Superior temporal gyrus (tissue), 1 donor: ENCODE results near the gene MKNK2.
"Not testable (repeated sequence)": the region's sequence is repeated elsewhere in the genome, so short reads cannot be mapped to it uniquely, and the experiment has no call there.

ENCODE experiments used
- DNase-seq: peaks from one replicate; pipeline ENCODE4 v3.0.0-alpha.2; 2016; ENCODE audit errors: extremely low spot score

MKNK2 gene

DNA sequence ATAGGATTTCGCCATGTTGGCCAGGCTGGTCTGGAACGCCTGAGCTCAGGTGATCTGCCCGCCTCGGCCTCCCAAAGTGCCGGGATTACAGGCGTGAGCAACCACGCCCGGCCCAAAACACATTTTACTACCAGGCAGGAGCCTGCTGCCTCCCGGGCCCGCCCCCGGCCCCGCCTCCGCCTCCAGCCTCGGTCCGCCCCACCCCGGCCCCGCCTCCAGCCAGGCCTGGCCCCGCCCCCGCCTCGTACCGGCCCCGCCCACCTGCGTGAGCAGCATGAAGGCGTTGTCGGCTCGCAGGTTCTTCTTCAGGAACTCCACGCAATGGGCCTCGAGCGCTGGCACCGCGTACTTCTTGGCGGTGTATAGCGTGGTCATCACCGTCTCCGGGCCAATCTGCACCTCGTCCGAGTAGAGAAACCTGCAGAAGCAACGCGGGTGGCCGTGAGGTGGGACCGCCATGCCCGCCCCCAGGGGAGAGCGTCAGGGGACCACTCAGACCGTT is 58.2 kb downstream of the MKNK2 start:
- DNase-seq: no peak

DNA sequence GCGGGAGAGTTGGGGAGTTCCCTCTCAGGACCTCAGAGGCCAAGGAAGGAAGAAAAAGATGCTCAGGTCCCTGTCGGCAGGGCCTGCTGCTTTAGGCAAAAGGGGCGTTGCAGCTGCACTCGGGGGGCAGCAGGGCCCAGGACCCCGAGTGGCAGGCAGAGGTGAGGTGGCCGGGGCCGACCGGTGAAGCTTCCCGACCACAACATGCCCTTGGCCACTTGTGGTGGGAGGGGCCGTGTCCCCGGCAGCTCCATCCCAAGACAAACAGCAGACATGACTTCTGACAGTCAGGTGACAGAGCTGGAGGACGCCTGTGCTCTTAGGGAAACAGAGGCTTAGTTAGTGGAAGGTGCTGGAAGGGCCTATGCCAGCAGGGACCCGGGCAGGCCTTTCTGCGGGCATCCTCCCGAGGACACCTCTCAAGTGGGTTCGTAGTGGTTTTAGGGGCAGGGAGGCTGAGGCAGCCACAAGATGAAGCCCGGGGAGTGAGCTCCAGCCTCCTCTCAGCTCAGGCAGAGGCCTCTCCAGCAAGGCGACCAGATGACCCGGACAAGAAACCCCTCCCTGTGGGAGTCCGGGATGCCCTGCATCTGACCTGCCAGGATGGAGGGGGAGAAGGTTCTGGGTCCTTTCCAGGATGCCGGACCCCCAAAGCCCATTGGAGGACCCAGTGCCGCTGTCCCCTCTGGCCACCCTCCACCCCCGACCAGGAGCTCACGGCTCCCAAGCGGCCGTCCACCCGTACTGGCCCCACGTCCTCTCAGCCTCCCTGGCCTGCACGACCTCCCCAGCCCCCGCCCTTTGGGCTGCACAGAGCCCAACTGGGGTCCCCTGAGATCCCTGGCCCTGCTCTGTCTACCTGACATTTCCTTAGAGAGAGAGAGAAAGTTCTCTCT is 59.8 kb downstream of the MKNK2 start:
- no peak for DNase-seq

DNA sequence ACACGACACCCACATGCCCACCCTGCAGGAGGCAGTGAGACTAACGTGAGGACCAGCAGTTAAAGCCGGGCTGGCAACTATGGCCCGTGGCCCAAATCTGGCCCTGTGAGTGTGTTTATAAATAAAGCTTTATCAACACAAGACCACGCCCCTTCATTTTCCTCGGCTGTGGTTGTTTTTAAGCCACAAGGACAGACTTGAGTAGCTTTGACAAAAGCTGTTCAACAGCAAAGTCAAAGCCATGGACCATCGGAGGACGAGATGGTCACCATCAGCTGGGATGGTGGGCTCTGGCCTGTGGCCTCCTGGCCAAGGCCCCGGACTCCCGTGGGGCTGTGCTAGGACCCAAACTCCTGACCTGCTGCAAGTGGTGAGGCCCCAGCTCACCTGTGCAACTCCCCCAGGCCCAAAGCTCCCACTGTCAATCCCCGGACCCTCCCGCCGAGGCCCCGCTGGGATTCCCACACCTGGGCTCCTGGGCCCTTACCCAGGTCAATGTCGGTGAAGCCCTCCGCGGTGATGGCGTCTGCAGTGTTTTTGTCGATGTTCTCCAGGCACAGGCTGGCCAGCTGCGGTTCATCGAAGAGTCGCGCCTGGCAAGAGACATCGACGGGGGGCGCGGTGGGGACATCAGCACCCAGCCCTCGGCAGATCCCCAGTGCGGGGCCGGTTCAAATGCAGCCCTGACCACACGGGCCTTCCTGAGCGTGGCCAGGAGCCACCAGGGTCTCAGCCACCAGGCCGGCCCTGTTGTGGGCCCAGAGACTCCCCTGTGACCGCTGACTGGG is 60.6 kb downstream of the MKNK2 start:
- DNase-seq: no peak

DNA sequence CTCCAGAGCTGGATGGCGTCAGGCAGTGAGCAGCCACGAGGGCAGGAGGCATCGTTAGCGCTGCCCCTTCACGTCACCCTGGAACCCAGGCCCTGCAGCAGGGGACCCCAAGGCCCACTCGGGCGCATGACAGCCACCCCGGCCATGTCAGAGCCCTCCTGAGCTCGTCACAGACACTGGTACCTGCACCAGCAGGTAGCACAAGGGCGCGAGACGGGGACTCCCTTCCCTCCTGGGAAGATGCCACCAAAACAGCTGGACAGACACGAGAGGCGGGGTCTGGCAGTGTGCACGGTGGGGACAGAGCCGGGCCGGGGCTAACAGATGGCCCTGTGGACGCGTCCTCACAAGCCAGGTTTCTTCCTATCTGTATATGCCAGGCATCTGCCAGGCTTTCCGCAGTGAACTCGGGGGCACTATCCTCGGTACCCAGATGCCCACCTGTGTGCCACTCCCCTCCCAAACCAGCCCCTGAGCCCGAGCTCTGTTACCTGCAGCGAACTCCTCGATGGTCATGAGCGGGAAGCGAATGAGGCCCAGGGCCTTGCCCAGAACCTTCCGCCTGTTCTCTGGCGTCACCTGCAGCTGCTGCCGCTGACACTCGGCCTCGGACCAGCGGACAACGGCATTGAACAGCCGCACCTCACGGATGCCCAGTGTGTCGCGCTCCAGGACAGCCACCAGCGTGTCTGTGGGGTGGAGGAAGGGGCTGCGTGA is 61.4 kb downstream of the MKNK2 start:
- DNase-seq: no peak

DNA sequence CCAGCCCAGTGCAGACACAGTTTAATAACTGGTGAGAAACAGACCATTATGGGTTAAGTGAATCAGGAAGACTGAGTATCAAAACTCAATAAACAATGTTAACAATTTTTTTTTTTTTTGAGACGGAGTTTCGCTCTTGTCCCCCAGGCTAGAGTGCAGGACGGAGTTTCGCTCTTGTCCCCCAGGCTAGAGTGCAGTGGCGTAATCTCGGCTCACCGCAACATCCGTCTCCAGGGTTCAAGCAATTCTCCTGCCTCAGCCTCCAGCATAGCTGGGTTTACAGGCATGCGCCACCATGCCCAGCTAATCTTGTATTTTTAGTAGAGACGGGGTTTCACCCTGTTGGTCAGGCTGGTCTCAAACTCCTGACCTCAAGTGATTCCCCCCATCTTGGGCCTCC is 62.6 kb downstream of the MKNK2 start:
- not testable (repeated sequence) for DNase-seq
